ENCODE data around the gene CEACAM16.

- TF ChIP-seq CTCF (conservative IDR thresholded peaks at IDR 0.05) (no peak), EZH2 (IDR thresholded peaks at IDR 0.05; ENCODE audit: low read depth) (no peak)
These were observed 26.7 kb upstream of the CEACAM16 start for GRCh38 chr19:44672226-44672625.
